NCI-H446 treated with DMSO at 0.1 percent for 48 hours (cell line): ENCODE data around the gene PLK2.

Experiments used
- DNase-seq: peaks from one replicate; lab custom pipeline; 2025; lab: John Stamatoyannopoulos, UW

PLK2 gene

DNA sequence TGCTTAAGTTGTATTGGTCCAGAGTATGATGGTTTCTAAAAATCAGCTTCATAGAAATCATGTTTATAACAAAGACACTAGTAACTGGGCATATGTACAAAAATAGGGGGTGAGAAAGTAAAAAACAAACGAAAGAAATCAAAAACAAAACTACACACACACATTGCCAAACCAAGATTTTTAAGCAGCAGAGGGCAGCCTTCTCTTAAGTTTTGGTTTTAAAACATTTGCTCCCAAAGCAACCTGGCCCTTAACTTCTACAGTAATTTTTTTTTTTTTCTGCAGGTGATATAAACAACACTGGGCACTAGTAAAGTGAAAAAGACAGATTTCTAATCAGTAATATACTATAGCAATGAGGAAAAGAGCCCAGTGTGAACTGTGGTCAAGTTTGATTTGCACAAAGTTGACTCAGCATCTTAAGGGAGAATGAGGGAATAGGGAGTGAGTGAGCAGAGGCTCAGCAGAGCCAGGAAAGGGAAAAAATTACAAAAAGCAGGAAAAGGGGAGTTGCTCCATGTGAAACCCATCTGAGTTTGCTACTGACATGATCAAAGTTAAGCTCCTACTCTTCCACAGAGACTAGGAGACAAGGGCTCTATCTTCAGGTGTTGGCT, 18.0 kb upstream of the PLK2 start:
- no peak for DNase-seq

DNA sequence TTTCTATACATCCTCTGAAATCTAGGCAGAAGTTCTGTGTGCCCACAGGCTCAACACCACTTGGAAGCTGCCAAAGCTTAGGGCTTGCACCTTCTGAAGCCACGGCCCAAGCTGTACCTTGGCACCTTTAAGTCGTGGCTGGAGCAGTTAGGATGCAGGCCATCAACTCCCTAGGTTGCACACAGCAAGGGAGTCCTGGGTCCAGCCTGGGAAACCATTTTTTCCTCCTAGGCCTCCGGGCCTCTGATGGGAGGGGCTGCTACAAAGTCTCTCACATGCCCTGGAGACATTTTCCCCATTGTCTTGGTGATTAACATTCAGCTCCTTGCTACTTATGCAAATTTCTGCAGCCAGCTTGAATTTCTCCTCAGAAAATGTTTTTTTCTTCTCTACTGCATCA, 15.5 kb upstream of the PLK2 start:
- DNase-seq, result no peak

DNA sequence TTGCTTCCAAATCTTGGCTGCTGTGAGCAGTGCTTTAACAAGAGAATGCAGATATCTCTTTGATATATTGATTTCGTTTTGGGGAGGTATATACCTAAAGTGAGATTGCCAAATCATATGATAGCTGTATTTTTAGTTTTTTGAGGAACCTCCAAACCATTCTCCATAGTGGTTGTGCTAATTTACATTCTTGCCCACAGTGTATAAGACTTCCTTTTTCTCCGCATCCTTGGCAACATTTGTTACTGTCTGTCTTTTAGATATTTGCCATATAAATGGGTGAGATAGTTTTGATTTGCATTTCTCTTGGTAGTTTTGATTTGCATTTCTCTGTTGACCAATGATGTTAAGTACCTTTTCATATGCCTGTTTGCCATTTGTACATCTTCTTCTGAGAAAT, 10.0 kb upstream of the PLK2 start:
- no peak for DNase-seq

DNA sequence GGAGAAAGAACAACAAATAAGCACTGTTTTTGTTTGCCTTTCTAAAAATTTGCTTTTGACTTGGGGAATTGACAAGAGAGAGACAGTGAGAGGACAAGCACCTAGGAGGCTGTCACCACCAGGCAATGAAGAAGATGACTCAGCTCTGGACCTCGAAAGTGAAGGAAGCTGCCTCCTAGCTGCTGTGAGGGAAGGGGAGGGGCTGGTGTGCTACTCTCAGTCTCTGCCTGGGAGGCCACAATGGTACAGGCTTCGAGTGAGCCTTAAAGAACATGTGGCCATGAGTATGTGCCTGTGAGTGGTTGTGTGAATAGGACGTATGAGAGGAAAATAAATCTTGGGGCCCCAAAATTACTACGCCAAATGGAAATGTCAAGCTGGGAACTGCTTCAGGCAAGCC, 7.1 kb upstream of the PLK2 start:
- DNase-seq, result no peak

DNA sequence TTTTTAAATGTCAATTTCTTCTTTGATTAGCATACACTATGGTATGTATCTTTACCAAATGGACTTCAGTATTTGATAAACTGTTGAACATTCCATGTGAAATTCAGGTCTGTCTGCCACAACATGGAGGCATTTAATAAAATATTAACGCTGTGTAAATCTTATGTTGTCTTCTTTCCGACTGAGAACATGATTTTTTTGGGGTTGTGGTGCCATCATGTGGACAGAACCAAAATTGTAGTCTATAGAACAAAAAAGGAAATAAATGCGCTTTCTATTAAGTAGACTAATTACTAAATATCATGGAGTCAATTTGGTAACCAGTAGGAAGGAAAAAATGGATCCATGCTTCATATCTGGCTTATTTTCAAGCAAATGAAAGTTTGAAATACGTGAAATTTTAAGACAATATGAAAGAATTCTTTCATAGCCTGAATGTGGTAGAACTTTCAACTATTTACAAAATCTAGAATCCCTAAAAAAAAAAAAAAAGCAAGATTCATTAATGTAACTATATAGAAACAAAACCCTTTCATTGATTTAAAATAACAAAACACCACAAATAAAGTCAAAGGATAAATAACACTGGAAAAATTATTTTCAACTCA, 2.8 kb upstream of the PLK2 start:
- no peak for DNase-seq

DNA sequence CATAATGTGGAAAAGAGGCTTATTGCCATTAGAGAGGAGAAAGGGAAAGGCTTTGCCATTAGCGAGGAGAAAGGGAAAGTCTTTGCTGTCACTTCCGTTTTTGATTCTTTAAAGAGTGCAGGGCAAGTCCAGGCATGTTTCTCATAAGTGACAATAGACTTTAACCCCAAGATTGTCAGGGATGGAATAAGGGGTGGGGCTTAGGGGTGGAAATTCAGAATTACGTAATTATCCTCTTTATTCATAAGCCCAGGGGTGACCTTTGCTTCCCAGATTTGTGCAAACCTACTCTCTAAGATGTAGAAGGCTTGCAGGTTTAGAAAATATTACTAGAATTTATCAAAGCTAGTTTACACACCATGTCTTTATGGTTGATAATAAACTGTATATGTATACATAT, 2.3 kb upstream of the PLK2 start:
- DNase-seq, result no peak

DNA sequence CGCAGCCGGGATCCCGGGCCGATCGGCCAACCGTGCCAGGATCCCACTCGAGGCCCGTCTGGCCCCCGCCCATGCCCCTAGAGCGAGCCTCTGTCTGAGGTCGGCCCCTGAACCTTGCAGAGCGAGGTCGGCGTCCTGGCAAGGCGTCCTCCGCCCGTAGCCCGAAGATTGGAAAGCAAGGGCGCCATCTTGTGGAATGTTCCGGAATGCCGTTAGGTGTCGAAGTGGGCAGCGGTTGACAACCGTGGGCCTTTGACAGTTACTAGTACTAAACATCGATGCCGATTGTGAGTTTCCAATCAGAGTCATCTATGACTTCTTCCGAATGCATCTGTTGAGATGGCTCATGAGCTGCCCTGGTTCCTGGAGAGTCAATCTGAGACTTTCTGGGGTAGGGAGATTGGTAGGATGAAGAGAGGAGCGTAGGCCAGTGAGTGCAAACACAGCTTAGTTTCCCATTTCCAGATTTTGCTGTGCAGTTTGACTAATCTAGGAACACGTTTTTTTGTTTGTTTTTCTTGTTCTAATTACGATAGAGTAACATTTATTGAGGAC, 923 bp upstream of the PLK2 start:
- peak; percentile 65 for DNase-seq

DNA sequence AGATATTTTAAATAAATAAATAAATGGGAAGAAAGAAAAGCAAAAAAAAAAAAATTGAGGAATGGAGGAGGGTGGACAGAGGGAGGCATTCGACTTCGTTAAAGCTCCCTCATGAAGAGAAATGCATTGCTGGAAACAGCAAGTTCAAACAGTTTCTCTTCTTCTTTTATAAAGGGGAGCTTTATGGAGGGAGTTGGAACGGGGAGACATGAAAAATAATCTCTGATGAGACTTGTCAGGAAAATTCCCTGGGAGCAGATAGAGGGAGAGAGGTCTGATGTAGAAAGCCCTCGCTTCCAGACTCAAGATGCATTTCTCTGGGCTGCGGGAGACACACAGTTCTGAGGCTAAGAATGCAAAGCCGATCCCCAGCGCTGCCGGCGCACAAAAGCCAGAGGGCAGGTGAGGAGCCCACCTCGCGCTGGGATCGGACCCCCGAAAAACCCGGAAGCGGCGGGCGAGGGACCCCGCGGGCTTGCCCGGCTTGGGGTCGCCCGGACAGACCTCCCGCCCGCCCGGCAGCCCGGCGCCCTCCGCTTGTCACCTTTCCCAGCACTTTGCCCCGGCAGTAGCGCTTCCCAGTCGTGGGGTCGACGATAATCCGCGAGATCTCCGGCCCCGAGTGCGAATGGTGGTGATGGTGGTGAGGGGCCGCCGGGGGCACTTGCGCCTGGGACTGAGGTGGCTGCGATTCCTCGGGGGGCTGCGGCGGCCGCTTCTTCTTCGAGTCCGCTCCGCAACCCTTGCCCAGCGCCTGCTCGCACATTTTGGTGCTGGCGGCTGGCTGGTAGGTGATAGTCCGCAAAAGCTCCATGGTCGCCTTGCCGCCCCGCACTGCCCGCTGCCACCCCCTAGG, 512 bp downstream of the PLK2 start:
- no peak for DNase-seq

DNA sequence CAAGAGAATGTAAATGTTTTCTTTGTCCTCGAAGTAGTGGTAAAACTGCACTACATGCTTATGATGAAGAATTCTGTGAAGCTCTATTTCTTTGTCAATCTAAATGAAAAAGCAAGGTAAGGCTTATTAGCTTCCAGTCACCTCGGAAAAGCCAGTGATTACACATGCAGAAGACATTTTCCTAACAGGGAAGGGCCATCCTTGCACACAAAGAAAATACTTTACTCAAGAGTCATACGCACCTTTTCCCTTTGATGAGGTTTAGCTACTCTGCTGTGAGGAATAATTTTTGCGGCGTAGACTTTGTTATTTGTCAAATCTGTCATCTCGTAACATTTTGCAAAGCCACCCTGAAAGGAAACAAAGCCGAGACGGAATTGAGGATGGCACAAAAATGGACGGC, 1.1 kb downstream of the PLK2 start:
- DNase-seq, result no peak

DNA sequence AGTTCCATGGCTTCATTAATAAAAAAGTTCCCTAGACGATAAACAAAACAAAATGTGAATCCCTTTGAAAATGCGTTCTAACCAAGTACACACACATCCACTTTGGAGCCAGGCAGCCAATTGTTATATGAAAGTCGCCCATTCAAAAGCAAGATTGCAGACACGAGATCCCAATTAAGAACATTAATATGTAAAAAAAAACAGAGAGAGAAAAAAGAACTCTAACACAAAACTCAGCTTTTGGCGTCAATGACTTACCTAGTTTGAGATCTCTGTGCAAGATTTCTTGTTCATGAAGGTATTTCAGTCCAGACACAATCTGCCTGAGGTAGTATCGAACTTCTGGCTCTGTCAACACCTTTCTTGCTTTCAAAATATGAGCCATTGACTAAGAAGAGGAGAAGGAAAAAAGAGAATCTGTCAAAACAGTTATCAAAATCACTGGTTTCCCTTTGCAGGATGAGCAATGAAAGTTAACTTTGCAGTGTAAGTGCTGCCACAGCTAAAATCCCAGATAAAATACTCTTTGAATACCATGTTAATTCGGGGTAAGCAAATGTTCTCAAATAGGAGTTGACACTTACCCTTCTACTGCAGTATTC, 1.6 kb downstream of the PLK2 start:
- no peak for DNase-seq

DNA sequence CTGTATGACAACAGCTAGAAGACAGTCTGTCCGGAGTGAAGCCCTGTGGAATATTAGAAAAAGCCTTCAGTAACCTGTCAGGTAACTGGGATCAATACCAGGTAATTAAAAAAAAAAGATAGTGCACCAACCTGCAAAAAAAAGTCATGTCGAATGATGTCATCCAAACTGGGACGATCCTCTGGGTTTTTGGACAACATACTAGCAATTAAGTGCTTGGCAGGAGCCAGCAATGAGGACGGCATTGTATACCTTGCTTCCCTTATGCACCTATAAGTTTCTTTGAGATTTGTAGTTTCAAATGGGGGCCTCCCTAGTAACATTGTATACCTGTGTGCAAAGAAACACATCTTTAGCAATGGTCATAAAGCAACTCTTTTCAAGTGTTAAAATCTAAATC, 2.8 kb downstream of the PLK2 start:
- DNase-seq, result no peak

DNA sequence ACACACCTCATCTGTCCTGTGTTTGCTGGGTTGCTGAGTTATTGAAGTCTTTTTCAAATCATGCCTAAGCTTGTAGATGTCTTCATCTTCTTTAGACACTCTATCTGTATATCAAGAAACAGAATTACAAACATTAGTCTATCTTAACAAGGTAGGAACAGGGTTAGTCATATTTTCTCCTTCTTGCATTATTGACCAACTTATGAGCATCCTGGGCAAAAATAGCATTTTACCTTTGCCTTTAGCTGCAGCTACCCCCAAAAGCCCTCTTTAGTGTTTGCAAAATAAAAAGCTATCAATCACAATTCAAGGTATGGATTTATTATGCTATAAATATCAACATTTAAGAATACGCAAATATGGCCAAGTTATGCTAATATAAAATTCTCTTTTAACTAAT, 3.4 kb downstream of the PLK2 start:
- no peak for DNase-seq

DNA sequence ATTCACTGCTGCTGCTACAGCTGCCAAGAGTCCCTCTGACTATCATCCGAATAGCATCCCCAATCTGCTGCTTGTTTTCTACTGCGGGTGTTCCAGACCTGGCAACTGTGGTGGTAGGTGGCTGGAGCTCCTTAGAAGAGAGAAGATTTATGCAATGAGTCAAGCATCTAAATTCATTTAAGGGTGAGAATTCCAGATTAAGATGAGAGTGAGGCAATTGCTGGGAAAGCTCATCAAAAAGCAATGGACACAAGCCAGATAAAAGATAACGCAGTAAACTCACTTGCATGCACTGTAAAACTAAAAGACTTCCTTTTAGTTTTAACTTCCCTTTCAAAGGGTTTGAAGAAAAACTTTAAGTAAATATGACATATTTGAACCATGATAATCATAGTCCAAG, 3.9 kb downstream of the PLK2 start:
- DNase-seq, result no peak

DNA sequence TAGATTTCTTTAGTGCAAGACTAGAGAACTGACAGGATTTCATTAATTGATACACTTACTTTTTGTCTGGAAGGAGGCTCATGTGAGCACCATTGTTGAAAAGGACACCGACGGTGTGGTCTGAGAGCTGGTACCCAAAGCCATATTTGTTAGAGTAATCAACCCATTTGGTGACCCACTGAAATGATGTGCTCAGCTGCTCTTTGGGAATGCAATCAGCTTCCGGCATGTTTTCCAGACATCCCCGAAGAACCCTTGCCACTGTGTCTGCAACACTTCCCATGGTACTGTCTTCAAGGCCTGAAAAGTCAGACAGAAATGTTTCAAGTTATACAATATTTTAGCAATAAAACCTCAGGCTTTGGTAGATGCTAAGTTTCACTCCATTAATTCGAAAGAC, 4.4 kb downstream of the PLK2 start:
- no peak for DNase-seq

DNA sequence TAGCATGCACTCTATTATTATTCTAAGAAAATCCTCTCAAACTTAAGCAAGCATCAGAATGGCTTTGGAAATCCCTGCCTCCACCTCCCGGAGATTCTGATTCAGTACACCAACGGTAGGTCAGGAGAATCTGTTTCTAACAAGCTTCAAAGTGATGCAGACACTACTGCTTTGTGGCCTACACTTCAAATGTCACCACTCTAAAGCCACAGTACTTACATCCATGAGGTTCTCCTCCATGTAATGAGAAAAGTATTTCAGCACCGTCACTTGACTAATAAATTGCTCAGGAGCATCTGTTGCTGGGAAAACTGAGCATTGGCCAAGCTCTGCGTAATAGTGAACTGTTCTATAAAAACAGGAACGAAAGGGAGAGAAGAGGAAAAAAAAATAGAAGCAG, 4.8 kb downstream of the PLK2 start:
- no peak for DNase-seq

DNA sequence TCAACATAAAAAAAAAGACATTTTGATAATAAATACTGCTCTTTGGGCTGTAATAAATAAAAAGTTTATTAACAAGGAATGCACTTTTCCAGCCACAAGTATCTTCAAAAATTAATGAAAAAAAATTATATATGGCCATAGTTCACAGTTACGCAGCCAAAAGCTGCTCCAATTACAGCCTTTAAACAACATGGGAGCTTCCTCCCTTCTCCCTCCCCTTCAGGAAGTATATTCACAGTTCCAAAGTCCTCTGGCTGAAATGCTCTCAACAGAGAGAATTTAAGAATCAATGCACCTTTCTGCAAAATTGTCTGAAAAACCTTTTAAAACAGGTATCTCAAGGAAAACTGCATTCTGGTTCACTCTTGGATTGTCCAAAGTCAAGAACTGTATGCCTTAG, 5.9 kb downstream of the PLK2 start:
- DNase-seq, result no peak

DNA sequence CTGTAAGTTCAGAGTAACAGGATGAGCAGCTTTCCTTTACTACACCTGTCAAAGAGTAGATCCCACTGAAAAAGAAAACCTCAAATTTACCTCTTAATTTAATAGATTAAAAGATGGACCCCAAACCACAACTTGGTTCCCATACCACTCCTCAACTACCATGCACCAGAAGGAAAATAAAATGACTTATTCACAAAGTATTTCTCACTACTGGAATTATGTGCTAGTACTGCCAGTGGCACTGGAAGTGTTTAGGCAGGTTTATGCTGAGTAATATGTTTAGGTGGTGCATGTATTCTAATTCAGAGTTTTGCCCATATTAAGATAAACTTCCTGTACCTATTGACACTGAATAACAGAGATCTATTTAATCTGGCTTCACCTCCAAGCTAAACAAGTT, 6.6 kb downstream of the PLK2 start:
- DNase-seq, result no peak

DNA sequence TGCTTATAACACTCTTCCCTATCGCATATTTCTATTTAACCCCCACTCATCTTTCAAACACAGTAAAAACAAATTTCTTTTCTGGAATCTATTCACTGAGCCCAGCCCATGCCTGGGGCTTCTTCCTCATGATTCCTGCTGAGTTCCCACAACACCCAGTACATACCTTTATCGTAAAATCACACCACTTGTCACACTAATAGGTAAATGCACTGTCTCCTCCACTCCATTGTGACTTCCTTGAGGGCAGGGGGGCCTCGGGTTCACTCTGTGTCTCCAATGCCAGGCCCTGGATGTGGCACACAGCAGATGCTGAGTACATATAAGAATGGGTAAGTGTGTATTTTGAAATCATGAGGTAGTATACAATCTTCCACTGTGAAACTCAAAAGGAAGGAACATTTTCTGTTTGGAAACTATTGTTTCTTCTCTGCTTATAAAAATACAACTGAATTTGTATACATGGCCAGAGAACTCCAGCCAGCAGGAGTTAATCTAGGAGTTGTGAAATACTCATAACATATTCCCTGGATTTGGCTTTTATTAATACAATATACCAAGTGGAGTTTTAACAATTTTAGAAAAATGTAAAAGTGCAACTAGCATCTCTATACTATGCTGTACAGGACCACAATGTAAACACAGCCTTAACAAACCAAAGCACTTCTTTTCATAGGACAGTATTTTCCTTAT, 7.2 kb downstream of the PLK2 start:
- no peak for DNase-seq

DNA sequence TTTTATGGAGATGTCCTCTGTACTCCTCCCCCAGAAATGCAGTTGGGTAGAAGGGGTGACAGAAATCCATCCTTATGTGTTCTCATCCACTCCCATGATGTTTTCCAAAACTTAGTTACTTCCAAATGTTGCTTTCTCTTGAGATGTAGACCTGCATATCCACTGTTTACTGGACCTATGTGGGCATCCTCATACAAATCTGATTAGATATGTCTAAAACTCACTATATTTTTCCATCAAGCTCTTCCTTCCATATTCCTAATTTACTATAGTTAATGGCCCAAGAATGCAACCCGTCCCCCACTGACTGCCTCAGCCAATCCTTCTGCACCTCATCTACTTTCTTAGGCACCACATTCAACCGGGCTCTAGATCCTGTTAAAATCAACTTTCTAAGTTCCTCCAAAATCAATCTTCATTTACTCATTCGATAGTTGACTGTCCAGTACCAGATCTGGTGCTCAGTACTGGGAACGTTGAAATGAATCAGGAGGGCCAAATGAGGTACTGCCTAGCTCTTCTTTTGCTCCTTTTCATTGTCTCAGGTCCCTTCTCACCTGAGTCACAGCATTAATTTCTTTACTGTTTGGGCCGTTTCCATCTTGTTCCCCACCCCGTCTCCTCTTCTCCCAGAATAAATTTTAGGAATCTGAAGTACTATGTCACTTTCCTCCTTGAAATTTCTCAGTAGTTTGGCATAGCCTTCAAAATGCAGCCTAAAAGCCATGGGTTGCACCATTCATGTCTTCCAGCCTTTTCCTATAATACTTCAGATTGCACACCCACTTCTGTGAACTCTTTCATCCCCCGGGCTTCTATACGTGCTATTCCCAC, 7.9 kb downstream of the PLK2 start:
- DNase-seq, result no peak

DNA sequence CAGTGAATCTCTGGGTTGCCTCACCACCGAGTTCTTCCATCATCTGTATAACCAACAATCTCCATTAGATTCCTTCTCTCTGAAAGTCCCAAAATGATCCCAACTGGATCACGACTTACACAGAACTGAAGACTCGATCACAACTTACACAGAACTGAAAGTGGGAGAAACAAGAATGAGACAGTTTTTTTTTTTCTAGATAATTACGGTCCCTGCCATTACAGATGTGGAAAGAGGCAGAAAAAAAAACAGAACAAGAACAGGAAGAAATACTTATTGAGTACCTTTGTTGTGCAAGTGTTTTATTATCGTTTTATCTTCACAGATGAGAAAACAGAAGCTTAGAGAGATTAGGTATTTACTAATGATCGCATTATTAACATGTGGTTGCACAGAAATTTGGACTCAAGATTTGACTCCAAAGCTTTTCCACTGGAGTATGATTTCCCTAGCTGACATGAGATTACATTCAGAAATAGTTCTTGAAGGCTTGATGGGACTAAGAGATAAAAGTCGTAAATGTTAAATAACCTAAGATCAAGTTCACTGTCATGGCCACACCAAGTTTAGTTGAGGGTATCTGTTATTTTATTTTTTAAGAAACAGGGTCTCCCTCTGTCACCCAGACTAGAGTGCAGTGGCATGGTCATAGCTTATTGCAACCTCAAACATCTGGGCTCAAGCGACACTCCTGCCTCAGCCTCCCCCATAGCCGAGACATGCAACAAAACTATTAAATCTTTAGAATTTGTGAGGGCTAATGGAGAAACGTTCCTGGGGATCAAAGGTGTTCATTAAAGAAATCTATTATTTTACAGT, 8.9 kb downstream of the PLK2 start:
- DNase-seq, result no peak
